Neural progenitor cell (in vitro differentiated cells): ENCODE measurements around the gene GNL2. TPM values are rescaled to one million over a fixed set of nuclear protein-coding genes. Genes with fewer than 3 reads are reported as not detected.
A peak's percentile ranks its signal among the peaks of the same experiment; 100 is the strongest.
"Not testable (repeated sequence)": the region's sequence is repeated elsewhere in the genome, so short reads cannot be mapped to it uniquely, and the experiment has no call there.

Source experiments
- DNase-seq: peaks from one replicate; pipeline ENCODE4 v3.0.0-alpha.2; 2016; ENCODE audit warnings: low spot score
- H2AFZ ChIP-seq: fragments of 200-600 bp; sonication (generic); replicated peaks from 2 replicates; pipeline ENCODE4 v1.6.1; 2016; ENCODE audit warnings: antibody characterized with exemption
- H3F3A ChIP-seq: fragments of 200-600 bp; sonication (generic); 2 replicates; pipeline ENCODE4 v1.6.1; 2016; ENCODE audit warnings: antibody characterized with exemption, low read depth
- H3K27ac ChIP-seq: fragments of 200-600 bp; sonication (generic); 2 replicates; pipeline ENCODE4 v1.5.1; 2016; ENCODE audit warnings: mild to moderate bottlenecking
- H3K27me3 ChIP-seq: fragments of 200-600 bp; sonication (generic); 2 replicates; pipeline ENCODE4 v1.6.1; 2016; ENCODE audit warnings: mild to moderate bottlenecking, moderate library complexity
- H3K36me3 ChIP-seq: fragments of 200-600 bp; sonication (generic); 2 replicates; pipeline ENCODE4 v1.5.1; 2016
- H3K4me1 ChIP-seq: fragments of 200-600 bp; sonication (generic); 2 replicates; pipeline ENCODE4 v1.6.1; 2016; ENCODE audit warnings: mixed run types
- H3K4me2 ChIP-seq: fragments of 200-600 bp; sonication (generic); 2 replicates; pipeline ENCODE4 v1.6.1; 2016
- H3K4me3 ChIP-seq: fragments of 200-600 bp; sonication (generic); 2 replicates; pipeline ENCODE4 v1.5.1; 2016
- H3K79me2 ChIP-seq: fragments of 200-600 bp; sonication (generic); 2 replicates; pipeline ENCODE4 v1.6.1; 2016; ENCODE audit warnings: low read depth
- H3K9ac ChIP-seq: fragments of 200-600 bp; sonication (generic); 2 replicates; pipeline ENCODE4 v1.6.1; 2016
- H3K9me3 ChIP-seq: fragments of 200-600 bp; sonication (generic); 2 replicates; pipeline ENCODE4 v1.5.1; 2016; ENCODE audit warnings: low read depth
- H4K20me1 ChIP-seq: fragments of 200-600 bp; sonication (generic); 2 replicates; pipeline ENCODE4 v1.6.1; 2016; ENCODE audit warnings: low read depth
- H3K27ac Mint-ChIP-seq: 3 replicates; pipeline ENCODE4 v1.8.0; 2021; ENCODE audit warnings: mixed read lengths
- H3K27me3 Mint-ChIP-seq: 2 replicates; pipeline ENCODE4 v1.8.0; 2022; ENCODE audit warnings: low read depth, mild to moderate bottlenecking, inconsistent platforms, moderate library complexity, mixed read lengths; ENCODE audit not compliant: insufficient read depth
- H3K36me3 Mint-ChIP-seq: 3 replicates; pipeline ENCODE4 v1.8.0; 2021; ENCODE audit warnings: mixed read lengths
- H3K4me1 Mint-ChIP-seq: 3 replicates; pipeline ENCODE4 v1.8.0; 2021; ENCODE audit warnings: mixed read lengths
- H3K4me3 Mint-ChIP-seq: 3 replicates; pipeline ENCODE4 v1.8.0; 2021; ENCODE audit warnings: mild to moderate bottlenecking, moderate library complexity, mixed read lengths
- H3K9me3 Mint-ChIP-seq: 3 replicates; pipeline ENCODE4 v1.8.0; 2020; ENCODE audit warnings: mixed read lengths
- CTCF ChIP-seq: fragments of 200-600 bp; sonication (generic); IDR thresholded peaks from 2 replicates; pipeline ENCODE4 v1.5.1; 2017; ENCODE audit warnings: antibody characterized with exemption, mild to moderate bottlenecking
- EZH2 ChIP-seq: fragments of 200-600 bp; sonication (generic); IDR thresholded peaks from 2 replicates; pipeline ENCODE4 v1.6.1; 2017; ENCODE audit warnings: antibody characterized with exemption, mild to moderate bottlenecking, moderate library complexity
- EZH2phosphoT487 ChIP-seq: fragments of 200-600 bp; sonication (generic); IDR thresholded peaks from 2 replicates; pipeline ENCODE4 v1.6.1; 2017; ENCODE audit warnings: antibody characterized with exemption
- total RNA-seq: library from RNA; depleted of rRNA; stranded (reverse); fragments of >200 nt; gene quantifications from 2 replicates; pipeline ENCODE4 v1.2.3, GENCODE V29; 2015; ENCODE audit warnings: low replicate concordance

Gene GNL2
- total RNA-seq, 1 donor from 2014 or later: 67.1 TPM

GRCh38 chr1:37529888-37530287 lies 65.8 kb downstream of the GNL2 start:
- H3K27ac ChIP-seq, H3K27me3 ChIP-seq, H3K27ac Mint-ChIP-seq, H3K4me1 Mint-ChIP-seq, H3K36me3 Mint-ChIP-seq, H2AFZ ChIP-seq, H3F3A ChIP-seq, H3K4me1 ChIP-seq, H3K9me3 ChIP-seq, H3K27me3 Mint-ChIP-seq, H3K4me3 ChIP-seq, H4K20me1 ChIP-seq, H3K79me2 ChIP-seq, H3K36me3 ChIP-seq, H3K4me3 Mint-ChIP-seq, H3K9me3 Mint-ChIP-seq, H3K4me2 ChIP-seq, DNase-seq, H3K9ac ChIP-seq: not testable (repeated sequence)

- no peaks in the 10 kb centered on the region for H3K79me2 ChIP-seq
- no peaks in the 10 kb centered on the region for H3K9me3 ChIP-seq
- Mint-ChIP-seq H3K27me3 (peaks cover 6% of the 10 kb centered on the region), H3K9me3 (peaks cover 4% of the 10 kb centered on the region), H3K4me3 (no peak overlapping the region), H3K27ac (peak overlapping the region; percentile 98), H3K4me1 (peaks cover 21% of the 10 kb centered on the region), H3K36me3 (no peaks in the 10 kb centered on the region)
- H4K20me1 ChIP-seq: no peaks in the 10 kb centered on the region
- TF ChIP-seq EZH2phosphoT487: no peak
- no peak for TF ChIP-seq CTCF
- no peak for TF ChIP-seq EZH2
- no peaks in the 10 kb centered on the region for H3K36me3 ChIP-seq
- no peak for DNase-seq
- H3F3A ChIP-seq: peaks cover 14% of the 10 kb centered on the region
- H3K4me3 ChIP-seq: no peak overlapping the region
- H3K4me2 ChIP-seq: no peak overlapping the region
- no peak overlapping the region for H2AFZ ChIP-seq
- H3K4me1 ChIP-seq: peaks cover 6% of the 10 kb centered on the region
- H3K27me3 ChIP-seq: peaks cover 15% of the 10 kb centered on the region
- H3K27ac ChIP-seq: no peak overlapping the region
- H3K9ac ChIP-seq: no peak overlapping the region
Measured at GRCh38 chr1:37519613-37520012, 76.1 kb downstream of the GNL2 start.

- DNase-seq: peak; percentile 19
- H3K4me1 ChIP-seq, H3K36me3 Mint-ChIP-seq, H3K9ac ChIP-seq, H3K9me3 Mint-ChIP-seq, H3K27me3 Mint-ChIP-seq, H3K27ac ChIP-seq, H3K4me2 ChIP-seq, H3K36me3 ChIP-seq, H3K9me3 ChIP-seq, H3K4me3 ChIP-seq, H3K79me2 ChIP-seq, H4K20me1 ChIP-seq: not testable (repeated sequence)
- peak overlapping the region; percentile 30 for H3K4me3 Mint-ChIP-seq
- Histone ChIP-seq H3F3A (peaks cover 20% of the 10 kb centered on the region), H3K27me3 (peaks cover 15% of the 10 kb centered on the region), H2AFZ (peak overlapping the region; percentile 42)
- peak overlapping the region; percentile 98 for H3K27ac Mint-ChIP-seq
- H3K4me1 Mint-ChIP-seq: peaks cover 21% of the 10 kb centered on the region
Measured at GRCh38 chr1:37518929-37519328, 76.8 kb downstream of the GNL2 start.

GRCh38 chr1:37518241-37518640 lies 77.5 kb downstream of the GNL2 start:
- peaks cover 23% of the 10 kb centered on the region for H3F3A ChIP-seq
- H2AFZ ChIP-seq, H3K4me3 Mint-ChIP-seq, H3K4me3 ChIP-seq, H3K79me2 ChIP-seq, H3K36me3 ChIP-seq, H3K9me3 ChIP-seq, H3K9me3 Mint-ChIP-seq, H3K27ac Mint-ChIP-seq, H3K4me2 ChIP-seq, H3K27me3 Mint-ChIP-seq, H4K20me1 ChIP-seq, H3K9ac ChIP-seq, H3K4me1 ChIP-seq, H3K36me3 Mint-ChIP-seq, H3K27ac ChIP-seq, DNase-seq: not testable (repeated sequence)
- peaks cover 15% of the 10 kb centered on the region for H3K27me3 ChIP-seq
- H3K4me1 Mint-ChIP-seq: peaks cover 26% of the 10 kb centered on the region

GRCh38 chr1:37517569-37517968 lies 78.2 kb downstream of the GNL2 start:
- H3K4me1 ChIP-seq: peaks cover 10% of the 10 kb centered on the region
- H3K9me3 ChIP-seq: no peaks in the 10 kb centered on the region
- no peaks in the 10 kb centered on the region for H3K36me3 ChIP-seq
- Mint-ChIP-seq H3K27ac (no peak overlapping the region), H3K4me3 (no peak overlapping the region), H3K9me3 (peaks cover 4% of the 10 kb centered on the region), H3K36me3 (peaks cover 2% of the 10 kb centered on the region), H3K27me3 (peaks cover 6% of the 10 kb centered on the region), H3K4me1 (peaks cover 28% of the 10 kb centered on the region)
- peaks cover 23% of the 10 kb centered on the region for H3F3A ChIP-seq
- no peak overlapping the region for H3K4me3 ChIP-seq
- no peak for TF ChIP-seq EZH2phosphoT487
- no peak for TF ChIP-seq CTCF
- no peak for TF ChIP-seq EZH2
- H4K20me1 ChIP-seq: peaks cover 15% of the 10 kb centered on the region
- H3K27me3 ChIP-seq: peaks cover 15% of the 10 kb centered on the region
- DNase-seq: no peak
- no peak overlapping the region for H3K9ac ChIP-seq
- H3K79me2 ChIP-seq: peaks cover 16% of the 10 kb centered on the region
- no peak overlapping the region for H3K4me2 ChIP-seq
- no peak overlapping the region for H2AFZ ChIP-seq
- no peak overlapping the region for H3K27ac ChIP-seq
